HG03378 (cell line): ENCODE results near the gene ZDHHC11.
"Not testable (repeated sequence)": the region's sequence is repeated elsewhere in the genome, so short reads cannot be mapped to it uniquely, and the experiment has no call there.

Experiments used
- ATAC-seq: cut with Tn5 transposase; IDR thresholded peaks from one replicate; pipeline ENCODE4 v1.9.1; 2021; ENCODE audit warnings: mild to moderate bottlenecking, moderate library complexity; ENCODE audit not compliant: unreplicated experiment

ZDHHC11 gene

GRCh38 chr5:880816-881550 is 30.2 kb upstream of the ZDHHC11 start:
- ATAC-seq, result no peak

GRCh38 chr5:878677-879076 is 27.9 kb upstream of the ZDHHC11 start:
- ATAC-seq, result not testable (repeated sequence)

GRCh38 chr5:878125-878524 is 27.3 kb upstream of the ZDHHC11 start:
- no peak for ATAC-seq

GRCh38 chr5:876398-877365 is 25.9 kb upstream of the ZDHHC11 start:
- ATAC-seq, result no peak

- ATAC-seq, result no peak
These were observed 25.1 kb upstream of the ZDHHC11 start for GRCh38 chr5:875931-876330.

DNA sequence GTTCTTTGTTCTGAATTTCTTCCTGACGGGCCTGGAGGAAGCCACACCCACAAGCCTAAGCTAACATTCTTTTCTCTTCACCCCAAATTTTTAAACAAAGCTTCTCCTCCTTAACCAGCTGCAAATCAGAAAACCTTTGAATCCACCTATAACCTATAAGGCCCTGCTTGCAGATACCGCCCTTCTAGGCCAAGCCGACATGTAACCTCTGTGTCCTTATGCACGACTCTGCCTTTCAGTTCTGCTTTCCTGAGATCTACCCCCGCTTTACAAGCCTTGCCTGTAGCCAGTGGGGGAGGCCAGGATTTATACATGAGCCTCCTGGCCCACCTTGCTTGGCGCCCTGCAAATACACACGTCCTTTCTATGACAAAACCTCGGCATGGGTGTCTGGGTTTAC is 22.5 kb upstream of the ZDHHC11 start:
- ATAC-seq, result no peak

- no peak for ATAC-seq
These were observed 21.5 kb upstream of the ZDHHC11 start for GRCh38 chr5:872301-872700.

DNA sequence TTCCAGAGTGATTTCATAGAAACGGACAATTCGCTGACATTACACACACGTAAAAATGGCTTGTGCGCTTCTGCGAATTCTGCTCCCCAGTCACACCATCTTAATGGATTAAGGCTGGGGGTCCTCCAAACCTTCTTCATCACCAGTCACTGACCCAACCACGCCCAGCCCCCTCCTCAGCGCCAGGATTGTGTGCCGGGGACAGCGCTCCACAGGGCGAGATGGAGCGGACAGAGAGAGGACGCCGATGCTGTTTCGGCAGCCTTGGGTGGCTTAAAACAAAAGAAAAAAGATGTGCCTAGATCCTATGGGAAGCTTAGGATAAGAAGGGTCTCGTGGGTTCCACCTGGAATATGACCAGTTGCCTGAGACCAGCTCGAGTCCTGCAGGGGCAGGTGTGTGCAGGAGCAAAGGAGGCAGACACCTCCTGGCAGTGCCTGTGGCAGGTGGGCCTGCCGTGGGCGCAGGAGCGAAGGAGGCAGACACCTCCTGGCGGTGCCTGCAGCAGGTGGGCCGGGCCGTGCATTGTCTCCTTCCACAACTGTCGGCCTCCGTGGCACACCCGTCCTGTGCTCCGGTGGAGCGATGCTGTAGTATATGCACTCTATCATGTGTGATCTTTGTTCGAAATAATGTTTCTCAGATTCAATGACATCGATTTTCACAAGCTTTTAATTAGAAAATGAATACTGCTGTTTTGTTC is 21.0 kb upstream of the ZDHHC11 start:
- ATAC-seq, result no peak

- no peak for ATAC-seq
These were observed 20.2 kb upstream of the ZDHHC11 start for GRCh38 chr5:870956-871355.

DNA sequence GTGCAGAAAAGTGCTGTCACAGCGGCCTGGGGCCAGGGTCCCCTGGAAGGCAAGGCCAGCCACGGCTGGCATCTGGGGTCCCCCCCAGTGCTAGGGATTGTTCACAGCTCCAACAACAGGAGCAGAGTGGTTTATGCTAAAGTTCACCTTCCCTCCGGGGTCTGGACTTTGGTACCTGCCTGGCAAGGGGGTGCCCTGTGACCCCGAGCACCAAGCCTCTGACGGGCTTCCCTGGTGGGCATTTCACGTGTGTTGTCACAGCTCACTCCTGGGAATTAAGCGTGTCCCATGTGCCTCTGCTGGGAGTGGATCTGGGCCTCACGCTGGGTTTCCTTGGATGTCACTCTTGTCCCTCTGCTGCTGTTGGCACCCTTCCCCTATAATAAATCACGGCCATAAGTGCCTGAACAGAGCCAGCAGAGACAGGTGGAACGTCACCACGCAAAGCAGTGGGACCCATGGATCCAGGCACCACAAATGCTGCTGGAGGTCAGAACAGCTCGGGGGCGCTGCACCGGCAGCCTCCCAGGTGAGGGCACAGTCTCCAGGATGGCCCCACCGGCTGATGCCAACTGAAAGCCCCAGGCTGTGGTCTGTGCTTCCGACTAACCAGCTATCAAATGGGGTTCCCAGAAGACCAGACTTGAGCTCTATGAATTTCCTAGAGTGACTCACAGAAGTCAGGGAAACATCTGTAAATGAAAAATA is 17.8 kb upstream of the ZDHHC11 start:
- no peak for ATAC-seq

DNA sequence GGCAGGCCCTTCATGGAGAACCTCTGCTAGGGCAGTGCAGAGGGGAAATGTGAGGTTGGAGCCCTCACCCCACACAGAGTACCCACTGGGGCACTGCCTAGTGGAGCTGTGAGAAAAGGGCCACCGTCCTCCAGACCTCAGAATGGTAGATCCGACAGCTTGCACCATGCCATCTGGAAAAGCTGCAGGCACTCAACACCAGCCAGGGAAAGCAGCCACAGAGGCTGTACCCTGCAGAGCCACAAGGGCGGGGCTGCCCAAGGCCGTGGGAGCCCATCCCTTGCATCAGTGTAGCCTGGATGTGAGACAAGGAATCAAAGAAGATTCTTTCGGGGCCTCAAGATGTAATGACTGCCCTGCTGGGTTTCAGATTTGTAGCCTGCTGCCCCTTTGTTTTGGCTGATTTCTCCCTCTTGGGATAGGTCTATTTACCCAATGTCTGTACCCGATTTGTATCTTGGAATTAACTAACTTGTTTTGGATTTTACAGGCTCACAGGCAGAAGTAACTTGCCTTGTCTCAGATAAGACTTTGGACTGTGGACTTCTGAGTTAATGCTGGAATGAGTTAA is 16.6 kb upstream of the ZDHHC11 start:
- ATAC-seq, result no peak

DNA sequence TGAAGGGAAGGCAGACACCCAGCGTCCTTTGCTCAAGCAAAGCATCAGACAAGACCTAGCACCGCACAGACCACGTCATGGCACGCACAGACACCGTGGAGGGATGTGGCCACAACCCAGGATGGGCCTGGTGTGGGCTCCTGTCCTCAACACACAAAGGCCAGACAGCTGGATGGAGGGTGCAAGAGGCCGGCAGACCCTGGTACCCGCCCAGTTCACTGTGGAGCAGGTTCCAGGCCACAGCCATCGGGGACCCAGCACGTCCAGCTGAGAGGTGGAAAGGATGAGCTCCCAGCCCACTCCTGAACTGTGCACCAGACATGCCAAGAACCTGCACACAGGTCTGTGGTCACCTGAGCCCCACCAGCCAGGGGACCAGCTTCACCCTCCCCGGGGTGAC is 15.0 kb upstream of the ZDHHC11 start:
- no peak for ATAC-seq

GRCh38 chr5:865168-865521 is 14.4 kb upstream of the ZDHHC11 start:
- ATAC-seq, result no peak

DNA sequence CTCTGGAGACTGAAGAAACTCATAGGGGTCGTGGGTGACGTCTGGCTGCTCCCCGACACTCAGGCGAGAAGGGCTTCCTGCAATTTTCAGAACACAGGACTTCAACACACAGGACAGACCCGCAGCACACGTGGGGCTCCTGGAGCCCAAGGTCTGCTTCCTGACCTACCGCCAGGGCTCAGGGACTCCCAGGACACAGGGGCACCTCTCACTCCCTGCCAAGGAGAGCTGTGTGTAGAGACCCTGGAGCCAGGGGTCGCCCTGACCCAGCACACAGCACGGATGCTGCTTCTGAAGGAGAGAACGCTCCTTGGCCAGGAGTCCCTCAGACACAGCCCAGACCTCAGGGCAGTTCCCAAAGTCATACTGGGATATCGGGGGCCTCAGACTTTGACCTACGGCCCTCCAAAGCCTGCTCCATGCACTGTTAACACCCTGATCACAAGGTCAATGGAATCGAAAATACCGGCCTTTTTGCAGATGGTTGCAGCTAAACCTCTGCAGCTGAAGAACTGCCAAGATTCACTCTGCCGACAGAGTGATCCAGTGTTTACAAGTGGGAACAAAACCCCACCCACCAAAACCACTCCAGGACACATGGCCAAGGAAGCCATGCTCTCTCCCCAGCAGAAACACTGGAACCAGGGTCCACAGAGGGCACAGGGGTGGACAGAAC is 13.8 kb upstream of the ZDHHC11 start:
- ATAC-seq, result no peak

DNA sequence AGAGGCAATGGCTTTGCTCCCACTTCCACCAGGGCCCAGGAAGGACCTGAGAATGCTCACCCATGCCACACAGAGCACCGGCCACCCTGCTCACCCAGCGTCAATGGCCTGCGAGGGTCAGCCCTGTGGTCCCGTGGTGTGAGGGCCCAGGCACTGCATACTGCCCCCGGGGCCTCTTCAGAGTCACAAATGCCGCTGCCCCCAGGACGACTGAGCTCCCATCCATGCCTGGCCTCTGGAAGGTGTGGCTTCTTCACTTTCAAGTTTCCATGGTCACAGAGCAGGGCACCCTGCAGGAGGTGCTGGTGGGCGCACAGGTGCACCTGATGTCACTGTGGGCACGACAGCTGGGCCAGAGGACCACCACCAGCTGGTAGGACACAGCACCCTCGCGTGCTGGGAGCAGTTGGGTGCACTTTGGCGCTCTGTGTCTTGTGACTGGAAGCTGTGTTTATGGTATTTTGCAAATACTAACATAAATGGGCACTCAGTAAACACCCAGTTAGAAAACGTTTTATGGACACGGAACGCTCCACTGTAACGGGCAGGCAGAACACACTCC is 12.5 kb upstream of the ZDHHC11 start:
- ATAC-seq, result no peak

- ATAC-seq, result no peak
These were observed 11.8 kb upstream of the ZDHHC11 start for GRCh38 chr5:862367-863243.

DNA sequence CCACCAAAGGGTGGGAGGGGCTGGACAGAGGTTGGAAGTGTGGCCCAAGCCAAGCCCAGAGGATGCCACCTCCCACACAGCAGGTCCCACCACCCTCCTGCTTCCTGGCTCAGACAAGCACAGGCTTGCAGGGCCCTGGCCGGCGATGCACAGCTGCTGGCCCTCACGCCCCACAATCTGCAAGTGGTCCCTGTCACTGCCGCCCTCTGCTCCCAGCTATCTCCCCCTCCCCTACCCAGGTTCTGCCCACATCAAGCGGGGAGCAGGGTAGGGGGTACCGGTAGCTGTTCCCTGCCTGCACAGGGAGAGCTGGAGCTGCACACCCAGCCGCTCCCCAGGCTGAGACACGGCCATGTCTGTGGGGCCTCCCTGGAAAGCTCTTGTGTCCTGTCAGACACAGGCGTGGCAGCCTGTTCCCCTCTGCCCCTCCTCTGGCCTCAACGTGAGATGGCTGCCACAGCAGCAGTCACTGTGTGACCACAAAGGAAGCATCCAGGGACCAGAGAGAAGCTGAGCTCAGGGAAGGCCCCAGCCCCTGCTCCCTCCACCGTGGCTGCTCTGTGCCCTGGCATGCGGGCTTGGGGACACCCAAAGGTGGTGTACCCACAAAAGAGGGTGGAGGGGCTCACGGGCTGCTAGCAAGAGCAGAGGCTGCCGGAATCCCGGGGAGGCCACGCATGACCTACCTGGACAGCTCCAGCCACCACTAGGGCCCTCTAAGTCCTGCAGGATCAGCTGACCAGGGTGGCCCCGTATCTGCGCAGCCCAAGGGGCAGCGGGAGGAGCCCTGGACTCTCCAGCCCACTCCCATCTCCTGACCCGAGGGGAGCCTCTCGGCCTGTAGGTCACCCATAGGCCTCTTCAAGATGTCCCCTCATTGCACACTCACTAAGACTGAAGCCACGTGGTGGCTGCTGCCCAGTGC is 10.9 kb upstream of the ZDHHC11 start:
- ATAC-seq, result no peak
